ENCODE measurements around the gene KIF16B.

The KIF16B gene

GRCh38 chr20:16611817-16612216, 38.6 kb upstream of the KIF16B start:
- Histone ChIP-seq H3K9me3 (no peaks in the 10 kb centered on the region), H3K27ac (no peak overlapping the region), H3K27me3 (no peaks in the 10 kb centered on the region), H3K4me3 (ENCODE audit: low read depth in 1 of 2, low read length in 1 of 2) (no peak overlapping the region), H3K4me1 (ENCODE audit: control insufficient read depth in 1 of 2, insufficient read depth in 1 of 2, low read depth in 1 of 2, low read length in 1 of 2) (no peaks in the 10 kb centered on the region), H3K36me3 (no peaks in the 10 kb centered on the region)
- TF ChIP-seq CTCF (IDR thresholded peaks at IDR 0.05): no peak

GRCh38 chr20:16609066-16609465, 35.8 kb upstream of the KIF16B start:
- H3K36me3 ChIP-seq: no peaks in the 10 kb centered on the region
- no peak overlapping the region for H3K27ac ChIP-seq
- no peaks in the 10 kb centered on the region for H3K27me3 ChIP-seq
- H3K9me3 ChIP-seq: no peaks in the 10 kb centered on the region
- TF ChIP-seq CTCF (IDR thresholded peaks at IDR 0.05): no peak
- no peak overlapping the region for H3K4me3 ChIP-seq (ENCODE audit: low read depth in 1 of 2, low read length in 1 of 2)
- no peaks in the 10 kb centered on the region for H3K4me1 ChIP-seq (ENCODE audit: control insufficient read depth in 1 of 2, insufficient read depth in 1 of 2, low read depth in 1 of 2, low read length in 1 of 2)

GRCh38 chr20:16608277-16608650, 35.0 kb upstream of the KIF16B start:
- no peak for TF ChIP-seq CTCF (IDR thresholded peaks at IDR 0.05)
- no peaks in the 10 kb centered on the region for H3K27me3 ChIP-seq
- H3K27ac ChIP-seq: no peak overlapping the region
- no peak overlapping the region for H3K4me3 ChIP-seq (ENCODE audit: low read depth in 1 of 2, low read length in 1 of 2)
- H3K4me1 ChIP-seq (ENCODE audit: control insufficient read depth in 1 of 2, insufficient read depth in 1 of 2, low read depth in 1 of 2, low read length in 1 of 2): no peaks in the 10 kb centered on the region
- H3K9me3 ChIP-seq: no peaks in the 10 kb centered on the region
- no peaks in the 10 kb centered on the region for H3K36me3 ChIP-seq

GRCh38 chr20:16607364-16608276, 34.4 kb upstream of the KIF16B start:
- no peaks in the 10 kb centered on the region for H3K4me1 ChIP-seq (ENCODE audit: control insufficient read depth in 1 of 2, insufficient read depth in 1 of 2, low read depth in 1 of 2, low read length in 1 of 2)
- no peaks in the 10 kb centered on the region for H3K36me3 ChIP-seq
- H3K4me3 ChIP-seq (ENCODE audit: low read depth in 1 of 2, low read length in 1 of 2): no peak overlapping the region
- no peak for TF ChIP-seq CTCF (IDR thresholded peaks at IDR 0.05)
- H3K9me3 ChIP-seq: no peaks in the 10 kb centered on the region
- no peak overlapping the region for H3K27ac ChIP-seq
- H3K27me3 ChIP-seq: no peaks in the 10 kb centered on the region

- Histone ChIP-seq H3K4me3 (ENCODE audit: low read depth in 1 of 2, low read length in 1 of 2) (no peak overlapping the region), H3K27me3 (no peaks in the 10 kb centered on the region)
- TF ChIP-seq CTCF (IDR thresholded peaks at IDR 0.05): no peak
These were observed 33.3 kb upstream of the KIF16B start for GRCh38 chr20:16606468-16607070.

More at GRCh38 chr20:16606468-16607070, 33.3 kb upstream of the KIF16B start:
- H3K36me3 ChIP-seq: no peaks in the 10 kb centered on the region
- no peaks in the 10 kb centered on the region for H3K4me1 ChIP-seq (ENCODE audit: control insufficient read depth in 1 of 2, insufficient read depth in 1 of 2, low read depth in 1 of 2, low read length in 1 of 2)
- no peak overlapping the region for H3K27ac ChIP-seq
- no peaks in the 10 kb centered on the region for H3K9me3 ChIP-seq

All from neutrophil (primary cell).